Gastroesophageal sphincter (tissue), 4 donors: ENCODE data around the gene RUFY3. TPM values are rescaled to one million over a fixed set of nuclear protein-coding genes. Genes with fewer than 3 reads are reported as not detected.
"Not testable (repeated sequence)": the region's sequence is repeated elsewhere in the genome, so short reads cannot be mapped to it uniquely, and the experiment has no call there.

ENCODE experiments used
- ATAC-seq: fragments of 150-250 bp; one replicate; pipeline ENCODE4 v1.9.1; 2016; ENCODE audit warnings: mild to moderate bottlenecking, moderate library complexity
- H3K27ac ChIP-seq, 4 donors: fragments of 200-600 bp; sonication (generic) in 3 of 4; 1 replicate in 3 of 4; 2 replicates in 1 of 4; pipeline ENCODE4 v1.5.1; 2016 to 2019
- H3K27me3 ChIP-seq: fragments of 200-600 bp; sonication (generic); one replicate; pipeline ENCODE4 v1.5.1; 2019
- H3K36me3 ChIP-seq, 2 donors: fragments of 200-600 bp; sonication (generic); one replicate each; pipeline ENCODE4 v1.5.1; 2019; ENCODE audit warnings: control low read depth in 1 of 2
- H3K4me1 ChIP-seq, 3 donors: fragments of 200-600 bp; sonication (generic); 1 replicate in 2 of 3; 2 replicates in 1 of 3; pipeline ENCODE4 v1.5.1; 2016 to 2019; ENCODE audit warnings: control low read depth in 2 of 3
- H3K4me3 ChIP-seq, 2 donors: fragments of 200-600 bp; sonication (generic); one replicate each; pipeline ENCODE4 v1.5.1; 2019; ENCODE audit warnings: mild to moderate bottlenecking in 1 of 2, moderate library complexity in 1 of 2
- H3K9me3 ChIP-seq, 3 donors: fragments of 200-600 bp; sonication (generic); one replicate each; pipeline ENCODE4 v1.5.1; 2017 to 2019; ENCODE audit warnings: control low read depth in 2 of 3
- CTCF ChIP-seq, 4 experiments: fragments of 200-600 bp in 2 of 4; fragments of 450-650 bp in 2 of 4; sonication (generic) in 1 of 4; IDR thresholded peaks; one replicate each; pipeline ENCODE4 v1.5.1; 2017 to 2019; ENCODE audit warnings: antibody characterized with exemption in 4 of 4, mild to moderate bottlenecking in 2 of 4, moderate library complexity in 2 of 4
- EP300 ChIP-seq: sonication (generic); formaldehyde crosslinking; IDR thresholded peaks from one replicate; pipeline ENCODE4 v1.6.1; 2017; ENCODE audit warnings: antibody characterized with exemption, mild to moderate bottlenecking
- POLR2A ChIP-seq, 2 donors: fragments of 450-650 bp; IDR thresholded peaks; one replicate each; pipeline ENCODE4 v1.6.1; 2017; ENCODE audit warnings: antibody characterized with exemption in 2 of 2, mild to moderate bottlenecking in 2 of 2, moderate library complexity in 1 of 2
- POLR2AphosphoS5 ChIP-seq: sonication (generic); formaldehyde crosslinking; IDR thresholded peaks from one replicate; pipeline ENCODE4 v1.6.1; 2017; ENCODE audit warnings: antibody characterized with exemption
- WGBS, 2 donors: methylation state at CpG; one replicate each; pipeline ENCODE4 v1.1.5; 2018; ENCODE audit warnings: low coverage in 1 of 2; 5-methylcytosine and 5-hydroxymethylcytosine counted together
- total RNA-seq, 4 donors: library from RNA; depleted of rRNA; stranded (reverse); fragments of >200 nt; gene quantifications; one replicate each; pipeline ENCODE4 v1.1.0, GENCODE V29; 2016

RUFY3 gene
- total RNA-seq, 4 donors from 2014 or later, result 40.4 to 57.7 (median 49.7) TPM

- Histone ChIP-seq H3K9me3 (no peaks in the 10 kb centered on the region), H3K27ac (no peak overlapping the region), H3K4me3 (no peak overlapping the region), H3K27me3 (no peaks in the 10 kb centered on the region), H3K4me1 (peaks cover 0 to 37% (median 15%) of the 10 kb centered on the region in 3 donors), H3K36me3 (peaks cover 0 to 50% of the 10 kb centered on the region in 2 donors)
- TF ChIP-seq POLR2AphosphoS5, result no peak
- no peak for TF ChIP-seq CTCF (IDR thresholded peaks at IDR 0.05)
- no peak for TF ChIP-seq POLR2A (IDR thresholded peaks at IDR 0.05)
- no peak for TF ChIP-seq EP300
- 73 to 78% methylated on average over 2 of the region's 2 CpGs for WGBS, 2 donors
- no peak for ATAC-seq
Measured at GRCh38 chr4:70836081-70836480, 114.3 kb downstream of the RUFY3 start.

GRCh38 chr4:70838204-70838603 is 116.4 kb downstream of the RUFY3 start:
- Histone ChIP-seq H3K4me1 (peaks cover 0 to 37% (median 15%) of the 10 kb centered on the region in 3 donors), H3K4me3 (peak overlapping the region; percentile 80 to 99), H3K27me3 (no peaks in the 10 kb centered on the region), H3K27ac (peak overlapping the region; percentile 89 to 99 (median 96)), H3K9me3 (no peaks in the 10 kb centered on the region), H3K36me3 (peaks cover 0 to 29% of the 10 kb centered on the region in 2 donors)
- ATAC-seq, result no peak
- WGBS, 2 donors, result 7 to 18% methylated on average over 2 of the region's 4 CpGs
- no peak for TF ChIP-seq EP300
- TF ChIP-seq POLR2A (IDR thresholded peaks at IDR 0.05), result no peak
- TF ChIP-seq CTCF (IDR thresholded peaks at IDR 0.05), result no peak
- no peak for TF ChIP-seq POLR2AphosphoS5

- 0 to 4% methylated on average over 5 of the region's 80 CpGs for WGBS, 2 donors
- no peaks in the 10 kb centered on the region for H3K27me3 ChIP-seq
Measured at GRCh38 chr4:70838666-70839588, 117.2 kb downstream of the RUFY3 start.

GRCh38 chr4:70839589-70840093 is 117.9 kb downstream of the RUFY3 start, which contains the start of gene GRSF1:
TSS of gene GRSF1 (minus strand) at chr4:70839890. CDS start at chr4:70839827, 63 bp downstream.
- Histone ChIP-seq H3K4me3 (peak within 1 kb of the TSS; percentile 80 to 99), H3K36me3 (peaks cover 0 to 14% of the 10 kb centered on the region in 2 donors), H3K4me1 (peaks cover 0 to 33% (median 15%) of the 10 kb centered on the region in 3 donors), H3K9me3 (no peaks in the 10 kb centered on the region), H3K27me3 (no peaks in the 10 kb centered on the region), H3K27ac (peak within 1 kb of the TSS; percentile 89 to 99 (median 96))
- ATAC-seq, result peak; percentile 96
- WGBS, 2 donors, result 0% methylated on average over 2 of the region's 51 CpGs; no CpG with 5 or more reads in 1 of the 2 donors
- peak in 2 of 4 experiments; percentile 32 to 34 for TF ChIP-seq CTCF (IDR thresholded peaks at IDR 0.05)
- TF ChIP-seq POLR2AphosphoS5, result peak; percentile 76
- no peak for TF ChIP-seq EP300
- peak; percentile 64 to 69 for TF ChIP-seq POLR2A (IDR thresholded peaks at IDR 0.05)

More at GRCh38 chr4:70838666-70839588, 117.2 kb downstream of the RUFY3 start:
- H3K4me3 ChIP-seq, result peak overlapping the region; percentile 80 to 99
- TF ChIP-seq CTCF (IDR thresholded peaks at IDR 0.05) (no peak), EP300 (no peak), POLR2A (IDR thresholded peaks at IDR 0.05) (no peak), POLR2AphosphoS5 (no peak)
- peaks cover 0 to 21% of the 10 kb centered on the region in 2 donors for H3K36me3 ChIP-seq
- H3K4me1 ChIP-seq, result peaks cover 0 to 33% (median 15%) of the 10 kb centered on the region in 3 donors
- peak; percentile 79 for ATAC-seq
- peak overlapping the region; percentile 89 to 99 (median 96) for H3K27ac ChIP-seq
- no peaks in the 10 kb centered on the region for H3K9me3 ChIP-seq

GRCh38 chr4:70840137-70840536 is 118.4 kb downstream of the RUFY3 start:
- H3K36me3 ChIP-seq, H3K27me3 ChIP-seq, ATAC-seq, H3K9me3 ChIP-seq: not testable (repeated sequence)
- H3K4me3 ChIP-seq, result peak overlapping the region in 1 of 2 donors; percentile 99
- H3K27ac ChIP-seq, result peak overlapping the region in 3 of 4 donors; percentile 59 to 98 (median 94)
- WGBS, 2 donors, result 69 to 81% methylated on average over 9 to 11 of the region's 20 CpGs
- peaks cover 0 to 33% (median 15%) of the 10 kb centered on the region in 3 donors for H3K4me1 ChIP-seq

GRCh38 chr4:70840631-70841030 is 118.9 kb downstream of the RUFY3 start:
- Histone ChIP-seq H3K27ac (peak overlapping the region in 3 of 4 donors; percentile 59 to 98 (median 94)), H3K4me1 (peaks cover 0 to 30% (median 15%) of the 10 kb centered on the region in 3 donors)
- WGBS, 2 donors, result 81 to 92% methylated on average over 5 to 9 of the region's 16 CpGs
- not testable (repeated sequence) for H3K27me3 ChIP-seq, H3K36me3 ChIP-seq, ATAC-seq, H3K4me3 ChIP-seq, H3K9me3 ChIP-seq
